Progenitor cell of endocrine pancreas (in vitro differentiated cells): Measurements from ENCODE around the gene MX1. TPM values are rescaled to one million over a fixed set of nuclear protein-coding genes. Genes with fewer than 3 reads are reported as not detected.

Experiments
- DNase-seq: peaks from one replicate; pipeline ENCODE4 v3.0.0; 2021; ENCODE audit warnings: low spot score; ENCODE audit not compliant: unreplicated experiment
- H3K27ac Mint-ChIP-seq: 2 replicates; pipeline ENCODE4 v1.8.0; 2021; ENCODE audit warnings: mild to moderate bottlenecking, moderate library complexity, mixed read lengths
- H3K27me3 Mint-ChIP-seq: 2 replicates; pipeline ENCODE4 v1.8.0; 2021; ENCODE audit warnings: mixed read lengths
- H3K36me3 Mint-ChIP-seq: 2 replicates; pipeline ENCODE4 v1.8.0; 2022; ENCODE audit warnings: mixed read lengths; ENCODE audit not compliant: insufficient read depth
- H3K4me1 Mint-ChIP-seq: 2 replicates; pipeline ENCODE4 v1.8.0; 2021; ENCODE audit warnings: low read depth, mixed read lengths
- H3K4me3 Mint-ChIP-seq: 2 replicates; pipeline ENCODE4 v1.8.0; 2021; ENCODE audit warnings: low read depth, mild to moderate bottlenecking, moderate library complexity, mixed read lengths
- H3K9me3 Mint-ChIP-seq: 2 replicates; pipeline ENCODE4 v1.8.0; 2021; ENCODE audit warnings: low read depth, mixed read lengths
- total RNA-seq: library from RNA; stranded (reverse); gene quantifications from 2 replicates; pipeline ENCODE4 v1.2.1, GENCODE V29; 2021
- TF ChIP-seq, protein P1 (sequence below): fragments of 200-600 bp; sonication (generic); IDR thresholded peaks from one replicate; pipeline ENCODE4 v1.5.0; 2021; ENCODE audit warnings: antibody characterized with exemption, mild to moderate bottlenecking; ENCODE audit not compliant: unreplicated experiment

The MX1 gene
- total RNA-seq, 1 donor from 2014 or later, result 2.1 TPM

DNA sequence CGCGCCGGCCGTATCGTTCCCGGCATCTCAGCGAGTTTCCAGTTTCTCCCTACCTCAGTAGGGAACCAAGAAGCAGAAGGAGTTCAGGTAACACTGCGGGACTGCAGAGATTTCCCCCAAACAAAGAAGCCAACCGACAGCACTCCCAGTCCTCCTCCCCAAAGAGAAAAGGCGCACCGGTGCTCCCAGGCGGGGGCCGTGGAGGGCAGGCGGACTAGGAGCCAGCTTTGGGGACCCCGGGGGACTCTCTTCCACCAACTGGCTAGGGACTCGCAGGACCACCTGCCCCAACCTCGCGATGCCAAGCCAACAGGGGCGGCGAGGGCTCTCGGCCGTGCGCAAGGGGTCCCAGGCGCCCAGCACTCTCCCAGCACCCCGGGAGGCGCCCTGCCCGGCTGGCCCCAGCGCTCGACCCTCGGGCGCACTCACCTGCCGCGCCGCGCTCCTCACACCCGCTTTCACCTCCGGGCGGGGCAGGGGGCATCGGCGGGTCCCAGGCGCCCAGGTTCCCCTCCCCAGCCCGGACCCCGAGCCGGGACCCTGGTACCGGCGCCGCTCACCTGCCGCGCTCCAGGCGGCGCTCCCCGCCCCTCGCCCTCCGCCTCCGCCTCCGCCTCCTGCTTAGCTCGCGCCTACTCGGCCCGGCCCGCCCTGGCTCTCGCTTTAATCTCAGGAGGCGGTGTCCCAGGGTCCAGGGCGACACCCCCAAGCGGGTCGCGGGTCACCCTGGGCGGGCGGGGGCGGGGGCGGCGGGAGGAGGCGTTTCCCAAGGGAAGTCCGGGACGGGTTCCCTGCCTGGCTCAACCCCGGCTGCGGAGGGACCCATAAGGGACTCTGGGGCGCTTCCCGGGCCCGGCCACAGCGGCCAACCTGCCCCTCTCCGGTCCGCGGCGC lies 81.7 kb downstream of the MX1 start, which contains the start of gene TMPRSS2:
Gene TMPRSS2 (minus strand): TSS at position 638 of the 894 bp plus-strand sequence. CDS start 10,025 bp downstream, outside the sequence.
- Mint-ChIP-seq H3K27me3 (peaks cover 10% of the 10 kb centered on the region), H3K27ac (peak within 1 kb of the TSS; percentile 71), H3K4me3 (peak within 1 kb of the TSS; percentile 82), H3K36me3 (peaks cover 5% of the 10 kb centered on the region), H3K9me3 (no peaks in the 10 kb centered on the region), H3K4me1 (peaks cover 32% of the 10 kb centered on the region)
- TF ChIP-seq, protein P1, sequence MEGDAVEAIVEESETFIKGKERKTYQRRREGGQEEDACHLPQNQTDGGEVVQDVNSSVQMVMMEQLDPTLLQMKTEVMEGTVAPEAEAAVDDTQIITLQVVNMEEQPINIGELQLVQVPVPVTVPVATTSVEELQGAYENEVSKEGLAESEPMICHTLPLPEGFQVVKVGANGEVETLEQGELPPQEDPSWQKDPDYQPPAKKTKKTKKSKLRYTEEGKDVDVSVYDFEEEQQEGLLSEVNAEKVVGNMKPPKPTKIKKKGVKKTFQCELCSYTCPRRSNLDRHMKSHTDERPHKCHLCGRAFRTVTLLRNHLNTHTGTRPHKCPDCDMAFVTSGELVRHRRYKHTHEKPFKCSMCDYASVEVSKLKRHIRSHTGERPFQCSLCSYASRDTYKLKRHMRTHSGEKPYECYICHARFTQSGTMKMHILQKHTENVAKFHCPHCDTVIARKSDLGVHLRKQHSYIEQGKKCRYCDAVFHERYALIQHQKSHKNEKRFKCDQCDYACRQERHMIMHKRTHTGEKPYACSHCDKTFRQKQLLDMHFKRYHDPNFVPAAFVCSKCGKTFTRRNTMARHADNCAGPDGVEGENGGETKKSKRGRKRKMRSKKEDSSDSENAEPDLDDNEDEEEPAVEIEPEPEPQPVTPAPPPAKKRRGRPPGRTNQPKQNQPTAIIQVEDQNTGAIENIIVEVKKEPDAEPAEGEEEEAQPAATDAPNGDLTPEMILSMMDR, result no peak
- DNase-seq, result peak; percentile 59

DNA sequence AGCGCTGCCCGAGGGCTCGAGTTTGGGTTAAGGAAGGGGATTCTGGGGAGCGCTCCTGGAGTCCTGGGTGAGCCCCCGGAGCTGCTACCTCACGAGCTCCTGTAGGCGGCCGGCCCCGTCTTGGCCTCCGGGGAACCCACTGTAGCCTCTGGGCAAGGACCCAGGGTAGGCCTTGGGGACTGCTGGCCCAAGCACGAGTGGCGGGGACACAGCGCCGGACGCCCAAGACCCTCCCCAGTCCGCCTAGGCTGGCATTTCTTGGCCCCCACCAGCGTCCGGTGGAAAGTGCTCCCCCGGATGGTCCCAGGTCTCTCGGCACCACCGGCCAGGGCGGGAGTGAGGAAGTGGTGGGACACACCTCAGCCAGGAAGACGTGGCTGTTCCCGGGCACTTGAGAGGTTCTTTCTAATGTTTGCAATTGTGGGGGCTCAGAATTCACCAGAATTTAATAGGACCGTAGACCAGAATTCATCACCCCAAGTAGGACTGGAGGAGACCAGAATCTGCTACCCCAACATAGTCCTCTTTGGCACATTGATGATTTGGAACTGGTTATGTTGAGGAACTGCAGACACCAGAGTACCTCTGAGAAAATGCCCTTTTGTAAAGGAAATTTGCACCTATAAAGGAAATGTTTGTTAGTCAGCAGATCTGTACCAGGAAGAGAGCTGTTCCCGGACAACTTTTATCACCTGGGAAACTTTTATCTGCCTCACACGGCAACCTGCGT lies 82.5 kb downstream of the MX1 start:
- TF ChIP-seq, protein P1, result no peak
- H3K4me1 Mint-ChIP-seq, result peaks cover 30% of the 10 kb centered on the region
- H3K27ac Mint-ChIP-seq, result peak overlapping the region; percentile 16
- peaks cover 5% of the 10 kb centered on the region for H3K36me3 Mint-ChIP-seq
- H3K4me3 Mint-ChIP-seq, result peak overlapping the region; percentile 60
- no peak for DNase-seq
- H3K27me3 Mint-ChIP-seq, result peaks cover 10% of the 10 kb centered on the region
- no peaks in the 10 kb centered on the region for H3K9me3 Mint-ChIP-seq

Other genes starting within 250 kb of the MX1 start
- 8.2 and 10.1 TPM in 2 replicates for gene FAM3B, start 109.4 kb upstream of the MX1 start, total RNA-seq
- 0.69 and 0.86 TPM in 2 replicates for gene MX2, start 64.2 kb upstream of the MX1 start, total RNA-seq
- gene TMPRSS2, start 81.9 kb downstream of the MX1 start, total RNA-seq, result 23.7 and 29.4 TPM in 2 replicates